Immature natural killer cell (primary cell): ENCODE measurements around the gene MYO7B. TPM values are rescaled to one million over a fixed set of nuclear protein-coding genes. Genes with fewer than 3 reads are reported as not detected.
"Not testable (repeated sequence)": the region's sequence is repeated elsewhere in the genome, so short reads cannot be mapped to it uniquely, and the experiment has no call there.

ENCODE experiments used
- DNase-seq, 3 donors: peaks; one replicate each; pipeline ENCODE4 v3.0.0; 2022; ENCODE audit warnings: mixed read lengths in 1 of 3
- H3K27ac Mint-ChIP-seq, 6 donors: one replicate each; pipeline ENCODE4 v1.8.0; 2020; ENCODE audit warnings: mixed read lengths in 6 of 6, mild to moderate bottlenecking in 5 of 6, inconsistent platforms in 4 of 6, moderate library complexity in 3 of 6
- H3K27me3 Mint-ChIP-seq, 3 donors: one replicate each; pipeline ENCODE4 v1.8.0; 2020 to 2021; ENCODE audit warnings: low read depth in 3 of 3, mild to moderate bottlenecking in 3 of 3, mixed read lengths in 3 of 3, moderate library complexity in 3 of 3, inconsistent platforms in 1 of 3
- H3K36me3 Mint-ChIP-seq, 3 donors: one replicate each; pipeline ENCODE4 v1.8.0; 2020; ENCODE audit warnings: mixed read lengths in 3 of 3, inconsistent platforms in 2 of 3, mild to moderate bottlenecking in 2 of 3
- H3K4me1 Mint-ChIP-seq, 2 donors: one replicate each; pipeline ENCODE4 v1.8.0; 2020; ENCODE audit warnings: inconsistent platforms in 2 of 2, mild to moderate bottlenecking in 2 of 2, mixed read lengths in 2 of 2, moderate library complexity in 1 of 2
- H3K4me3 Mint-ChIP-seq, 5 donors: one replicate each; pipeline ENCODE4 v1.8.0; 2020; ENCODE audit warnings: mild to moderate bottlenecking in 5 of 5, mixed read lengths in 5 of 5, inconsistent platforms in 3 of 5, moderate library complexity in 3 of 5
- H3K9me3 Mint-ChIP-seq, 6 donors: one replicate each; pipeline ENCODE4 v1.8.0; 2020; ENCODE audit warnings: mild to moderate bottlenecking in 6 of 6, mixed read lengths in 6 of 6, inconsistent platforms in 4 of 6, moderate library complexity in 3 of 6
- polyA plus RNA-seq, 3 donors: library from polyadenylated mRNA; unstranded; fragments of 300-500 nt; fragmentation: Illumina TruSeq; gene quantifications; one replicate each; pipeline ENCODE4 v1.2.3, GENCODE V29; 2021

Gene MYO7B
- polyA plus RNA-seq, 3 donors from 2014 or later: 0.37 TPM; not detected in 2

DNA sequence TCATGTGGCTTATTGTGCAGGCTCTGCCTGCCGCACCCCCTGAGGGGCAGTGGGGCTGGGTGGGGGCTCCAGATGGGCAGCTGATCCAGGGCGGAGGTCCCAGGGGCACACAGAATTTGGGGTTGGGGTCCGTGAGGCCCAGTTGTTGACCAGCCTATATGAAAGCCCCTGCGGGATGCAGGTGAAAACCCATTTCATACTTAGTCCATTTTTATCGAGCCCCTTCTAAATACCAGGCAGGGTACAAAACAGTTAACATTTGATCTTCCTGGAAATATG is 30.6 kb downstream of the MYO7B start:
- no peak for DNase-seq
- no peak overlapping the region for H3K27ac Mint-ChIP-seq
- no peaks in the 10 kb centered on the region for H3K4me1 Mint-ChIP-seq
- peaks cover 0 to 3% (median 0%) of the 10 kb centered on the region in 6 donors for H3K9me3 Mint-ChIP-seq
- peaks cover 0 to 6% (median 6%) of the 10 kb centered on the region in 3 donors for H3K27me3 Mint-ChIP-seq
- H3K4me3 Mint-ChIP-seq: no peak overlapping the region
- H3K36me3 Mint-ChIP-seq: no peaks in the 10 kb centered on the region

DNA sequence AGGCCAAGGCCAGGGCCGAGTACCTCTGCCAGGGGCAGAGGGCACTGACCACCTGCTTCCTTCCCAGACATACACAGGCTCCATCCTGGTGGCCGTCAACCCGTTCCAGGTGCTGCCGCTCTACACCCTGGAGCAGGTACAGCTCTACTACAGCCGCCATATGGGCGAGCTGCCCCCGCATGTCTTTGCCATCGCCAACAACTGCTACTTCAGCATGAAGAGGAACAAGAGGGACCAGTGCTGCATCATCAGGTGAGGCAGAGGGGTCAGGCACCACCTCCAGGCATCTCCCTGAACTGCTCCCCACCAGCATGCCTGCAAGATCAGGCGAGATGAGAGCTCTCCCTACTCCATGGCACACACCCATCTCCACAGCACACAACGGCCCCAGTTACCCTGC is 31.1 kb downstream of the MYO7B start:
- H3K4me1 Mint-ChIP-seq: no peaks in the 10 kb centered on the region
- H3K27me3 Mint-ChIP-seq: peaks cover 0 to 6% (median 6%) of the 10 kb centered on the region in 3 donors
- no peak for DNase-seq
- H3K27ac Mint-ChIP-seq: no peak overlapping the region
- no peaks in the 10 kb centered on the region for H3K36me3 Mint-ChIP-seq
- H3K9me3 Mint-ChIP-seq: peaks cover 0 to 3% (median 0%) of the 10 kb centered on the region in 6 donors
- no peak overlapping the region for H3K4me3 Mint-ChIP-seq

DNA sequence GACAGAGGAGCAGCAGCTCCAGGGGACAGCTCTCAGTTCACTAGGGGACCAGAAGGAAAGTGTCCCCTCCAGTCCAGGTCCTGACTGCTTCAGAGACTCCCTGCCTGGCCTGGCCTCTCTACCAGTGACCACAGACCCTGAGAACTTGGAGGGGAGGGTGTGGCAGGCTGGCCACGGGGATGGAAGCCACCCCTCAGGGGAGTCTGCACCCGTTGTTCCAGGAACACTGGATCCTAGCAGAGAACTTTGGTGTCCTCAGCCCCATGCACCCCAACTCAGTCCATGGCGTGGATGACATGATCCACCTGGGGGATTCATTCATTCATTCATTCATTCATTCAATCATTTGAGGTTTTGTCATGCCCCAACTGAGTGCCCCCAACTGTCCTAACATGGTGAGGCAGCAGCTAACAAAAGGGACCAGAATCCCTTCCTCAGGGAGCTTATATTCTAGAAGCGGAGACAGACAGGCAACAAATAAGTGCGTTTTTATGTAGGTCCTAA is 31.9 kb downstream of the MYO7B start:
- Mint-ChIP-seq H3K36me3 (no peaks in the 10 kb centered on the region), H3K9me3 (peaks cover 0 to 3% (median 0%) of the 10 kb centered on the region in 6 donors), H3K4me3 (no peak overlapping the region), H3K27me3 (peaks cover 0 to 9% (median 6%) of the 10 kb centered on the region in 3 donors), H3K27ac (no peak overlapping the region), H3K4me1 (no peaks in the 10 kb centered on the region)
- DNase-seq: no peak

DNA sequence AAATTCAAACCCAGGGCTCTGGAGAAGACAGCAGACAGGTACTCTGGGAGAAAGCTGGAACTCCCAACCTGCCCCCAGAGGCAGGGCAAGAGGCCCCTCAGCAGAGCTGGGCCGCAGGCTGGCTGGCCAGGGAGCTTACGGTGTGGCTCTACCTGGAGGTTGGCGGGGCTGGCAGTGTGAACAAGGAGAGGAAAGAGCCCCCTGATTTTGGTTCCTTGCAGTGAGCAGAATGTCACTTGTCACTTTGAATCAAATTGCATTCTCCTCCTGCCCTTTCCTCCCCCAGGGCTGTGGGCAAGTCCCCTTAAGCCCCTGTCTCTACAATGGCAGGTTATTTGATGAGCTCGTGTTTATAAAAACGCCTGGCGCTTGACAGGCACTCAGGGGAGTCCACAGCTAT is 32.6 kb downstream of the MYO7B start:
- Mint-ChIP-seq H3K4me1 (no peaks in the 10 kb centered on the region), H3K4me3 (no peak overlapping the region), H3K9me3 (no peaks in the 10 kb centered on the region), H3K36me3 (no peaks in the 10 kb centered on the region), H3K27ac (no peak overlapping the region), H3K27me3 (peaks cover 0 to 9% (median 6%) of the 10 kb centered on the region in 3 donors)
- no peak for DNase-seq

DNA sequence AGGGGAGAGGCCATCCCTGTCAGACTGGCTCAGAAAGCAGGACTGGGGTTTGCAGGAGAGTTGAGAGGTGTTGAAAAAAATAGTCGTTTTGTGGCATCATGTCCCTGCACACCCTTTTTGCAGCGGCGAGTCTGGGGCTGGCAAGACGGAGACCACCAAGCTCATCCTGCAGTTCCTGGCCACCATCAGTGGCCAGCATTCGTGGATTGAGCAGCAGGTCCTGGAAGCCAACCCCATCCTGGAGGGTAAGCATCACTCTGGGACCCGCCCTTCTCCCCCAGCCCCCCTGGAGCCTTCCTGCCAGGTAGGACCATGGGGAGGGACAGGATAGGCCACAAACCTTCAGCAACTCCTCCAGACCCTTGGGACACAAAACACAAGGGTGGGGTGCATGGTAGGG is 34.2 kb downstream of the MYO7B start:
- no peak for DNase-seq
- H3K27ac Mint-ChIP-seq: no peak overlapping the region

DNA sequence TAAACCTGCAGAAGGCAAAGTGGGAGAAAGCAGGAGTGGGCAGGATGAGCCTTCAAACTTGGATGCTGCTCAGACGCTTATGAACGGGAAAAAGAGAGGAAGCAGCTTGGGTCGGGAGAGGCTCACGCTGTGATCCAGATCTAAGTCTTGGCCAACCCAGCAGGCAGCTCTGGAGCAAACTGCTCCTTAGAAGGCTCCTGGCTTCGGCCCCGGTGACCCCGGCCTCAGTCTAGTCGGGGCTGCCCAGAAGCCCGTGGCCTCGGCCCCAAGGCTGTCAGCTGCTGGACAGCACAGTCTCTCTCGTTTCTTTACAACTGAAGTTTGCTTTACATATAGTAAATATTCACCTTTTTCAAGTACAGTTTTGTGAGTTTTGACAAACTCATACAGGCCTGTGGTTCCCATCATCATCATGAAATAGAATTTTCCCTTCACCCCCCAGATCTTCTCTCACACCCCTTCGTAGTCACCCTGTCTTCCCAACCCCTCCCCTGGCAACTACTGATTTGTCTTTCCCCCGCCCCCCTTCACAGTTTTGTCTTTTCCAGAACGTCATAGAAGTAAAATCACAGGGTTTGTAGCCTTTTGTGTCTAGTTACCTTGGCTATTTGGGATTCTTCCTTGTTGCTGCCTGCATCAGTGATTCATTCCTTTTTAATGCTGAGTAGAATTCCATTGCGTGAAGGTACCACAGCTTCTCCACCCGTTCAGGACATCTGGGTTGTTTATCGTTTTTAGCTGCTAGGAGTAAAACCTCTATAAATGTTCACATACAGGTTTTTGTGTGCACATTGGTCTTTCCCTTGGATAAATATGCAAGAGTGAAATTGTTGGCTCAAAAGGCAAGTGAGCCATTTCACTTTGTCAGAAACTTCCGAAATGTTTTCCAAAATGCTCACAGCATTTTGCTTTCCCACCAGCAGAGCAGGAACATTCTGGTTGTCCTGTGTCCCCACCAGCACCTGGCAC is 35.1 kb downstream of the MYO7B start:
- DNase-seq: no peak
- Mint-ChIP-seq H3K36me3 (no peaks in the 10 kb centered on the region), H3K9me3 (no peaks in the 10 kb centered on the region), H3K4me1 (peaks cover 4 to 9% of the 10 kb centered on the region in 2 donors), H3K27ac (no peak overlapping the region), H3K27me3 (peaks cover 0 to 4% (median 3%) of the 10 kb centered on the region in 3 donors), H3K4me3 (no peak overlapping the region)

More for the DNA sequence above, 34.2 kb downstream of the MYO7B start:
- Mint-ChIP-seq H3K36me3 (no peaks in the 10 kb centered on the region), H3K27me3 (peaks cover 0 to 4% (median 3%) of the 10 kb centered on the region in 3 donors), H3K4me1 (peaks cover 0 to under 1% of the 10 kb centered on the region in 2 donors), H3K9me3 (no peaks in the 10 kb centered on the region), H3K4me3 (no peak overlapping the region)

DNA sequence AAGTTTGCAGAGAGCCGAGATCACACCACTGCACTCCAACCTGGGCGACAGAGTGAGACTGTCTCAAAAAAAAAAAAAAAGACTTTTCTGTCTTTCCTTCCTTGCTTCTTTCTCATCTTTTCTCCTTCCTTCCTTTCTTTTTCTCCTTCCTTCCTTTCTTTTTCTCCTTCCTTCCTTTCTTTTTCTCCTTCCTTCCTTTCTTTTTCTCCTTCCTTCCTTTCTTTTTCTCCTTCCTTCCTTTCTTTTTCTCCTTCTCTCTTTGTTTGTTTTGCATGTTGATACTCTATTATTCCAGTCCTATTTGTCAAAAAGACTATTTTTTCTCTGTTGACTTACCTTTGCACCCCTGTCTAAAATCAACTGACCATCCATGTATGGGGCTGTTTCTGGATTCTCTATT is 36.9 kb downstream of the MYO7B start:
- not testable (repeated sequence) for H3K27me3 Mint-ChIP-seq, H3K4me3 Mint-ChIP-seq, H3K9me3 Mint-ChIP-seq, H3K4me1 Mint-ChIP-seq, H3K36me3 Mint-ChIP-seq, H3K27ac Mint-ChIP-seq, DNase-seq

DNA sequence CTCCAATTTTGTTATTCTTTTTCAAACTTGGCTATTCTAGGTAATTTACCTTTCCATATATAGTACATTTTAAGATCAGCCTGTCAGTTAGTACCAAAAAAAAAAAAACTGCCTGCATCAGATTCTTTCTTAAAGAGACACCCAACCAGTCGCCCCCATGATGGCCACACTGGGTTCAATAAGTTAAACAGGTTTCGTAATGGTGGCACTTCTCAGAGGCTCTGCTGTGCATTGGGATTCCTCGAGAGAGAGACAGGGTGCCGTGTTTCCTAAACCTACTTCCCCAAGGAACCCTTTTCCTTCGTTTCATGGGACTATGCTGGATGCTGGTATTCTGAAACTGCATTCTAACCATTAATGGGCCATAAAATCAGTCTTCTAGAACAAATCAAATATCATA is 37.4 kb downstream of the MYO7B start:
- Mint-ChIP-seq H3K4me1 (peaks cover 5 to 10% of the 10 kb centered on the region in 2 donors), H3K36me3 (no peaks in the 10 kb centered on the region), H3K4me3 (no peak overlapping the region), H3K27ac (no peak overlapping the region), H3K27me3 (peaks cover 0 to 3% (median 3%) of the 10 kb centered on the region in 3 donors), H3K9me3 (no peaks in the 10 kb centered on the region)
- DNase-seq: no peak

DNA sequence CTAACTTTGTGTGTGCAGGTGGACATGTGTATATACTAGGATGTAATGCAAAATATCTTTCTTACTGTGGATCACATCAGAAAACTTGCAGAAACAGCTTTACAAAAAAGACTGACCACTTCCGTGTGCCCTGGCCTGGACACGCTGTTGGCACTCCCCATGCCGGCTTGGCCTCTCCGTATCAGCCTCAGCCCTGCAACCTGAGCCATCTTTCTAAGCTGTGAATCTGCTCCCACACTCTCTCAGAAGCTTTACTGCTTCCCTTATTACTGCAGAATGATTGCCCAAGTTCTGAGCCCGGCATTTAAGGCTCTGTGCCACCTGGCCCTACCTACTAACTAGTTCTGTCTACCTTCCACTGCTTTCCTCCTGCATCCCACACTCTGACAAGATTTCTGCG is 37.8 kb downstream of the MYO7B start:
- Mint-ChIP-seq H3K27me3 (peaks cover 0 to 3% (median 3%) of the 10 kb centered on the region in 3 donors), H3K9me3 (no peaks in the 10 kb centered on the region), H3K36me3 (no peaks in the 10 kb centered on the region), H3K4me1 (peaks cover 5 to 10% of the 10 kb centered on the region in 2 donors), H3K4me3 (no peak overlapping the region), H3K27ac (no peak overlapping the region)
- no peak for DNase-seq

DNA sequence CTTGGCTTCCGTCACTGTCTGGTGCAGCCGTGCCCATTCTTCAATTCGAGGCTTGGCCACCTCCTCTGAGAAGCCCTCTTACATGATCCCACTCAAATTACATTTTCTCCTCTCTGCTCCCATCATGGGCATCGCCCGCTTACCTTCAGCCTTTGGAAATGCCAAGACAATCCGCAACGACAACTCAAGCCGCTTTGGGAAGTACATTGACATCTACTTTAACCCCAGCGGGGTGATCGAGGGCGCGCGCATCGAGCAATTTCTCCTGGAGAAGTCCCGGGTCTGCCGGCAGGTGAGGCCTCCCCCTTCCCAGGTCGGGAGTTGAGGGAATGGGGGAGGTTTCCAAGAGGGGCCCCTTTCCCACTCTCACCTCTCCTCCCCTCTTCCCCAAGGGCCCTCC is 38.3 kb downstream of the MYO7B start:
- Mint-ChIP-seq H3K9me3 (no peaks in the 10 kb centered on the region), H3K4me1 (peaks cover 5 to 10% of the 10 kb centered on the region in 2 donors), H3K36me3 (no peaks in the 10 kb centered on the region), H3K27me3 (peaks cover 0 to 3% (median 3%) of the 10 kb centered on the region in 3 donors), H3K27ac (no peak overlapping the region), H3K4me3 (no peak overlapping the region)
- no peak for DNase-seq

DNA sequence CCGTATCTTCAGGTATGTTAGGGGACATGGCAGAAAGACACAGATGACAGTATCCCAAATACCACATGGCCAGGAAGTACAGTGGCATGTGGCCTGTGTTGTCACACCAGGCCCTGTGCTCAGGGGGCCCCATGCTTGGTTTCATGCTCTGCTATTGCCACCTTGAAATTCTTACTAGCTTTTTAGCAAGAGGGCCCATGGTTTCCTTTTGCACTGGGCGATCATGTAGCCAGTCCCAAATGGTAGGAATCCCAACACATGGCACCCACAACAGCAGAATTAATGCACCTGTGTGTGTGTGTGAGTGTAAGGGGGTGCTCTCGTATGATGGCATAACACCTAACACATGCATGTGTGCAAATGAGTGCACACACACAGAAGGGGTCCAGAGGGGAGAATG is 39.2 kb downstream of the MYO7B start:
- peaks cover 5 to 10% of the 10 kb centered on the region in 2 donors for H3K4me1 Mint-ChIP-seq
- no peaks in the 10 kb centered on the region for H3K36me3 Mint-ChIP-seq
- peaks cover 0 to 3% (median 0%) of the 10 kb centered on the region in 3 donors for H3K27me3 Mint-ChIP-seq
- no peak overlapping the region for H3K4me3 Mint-ChIP-seq
- DNase-seq: no peak
- no peak overlapping the region for H3K27ac Mint-ChIP-seq
- H3K9me3 Mint-ChIP-seq: no peaks in the 10 kb centered on the region

DNA sequence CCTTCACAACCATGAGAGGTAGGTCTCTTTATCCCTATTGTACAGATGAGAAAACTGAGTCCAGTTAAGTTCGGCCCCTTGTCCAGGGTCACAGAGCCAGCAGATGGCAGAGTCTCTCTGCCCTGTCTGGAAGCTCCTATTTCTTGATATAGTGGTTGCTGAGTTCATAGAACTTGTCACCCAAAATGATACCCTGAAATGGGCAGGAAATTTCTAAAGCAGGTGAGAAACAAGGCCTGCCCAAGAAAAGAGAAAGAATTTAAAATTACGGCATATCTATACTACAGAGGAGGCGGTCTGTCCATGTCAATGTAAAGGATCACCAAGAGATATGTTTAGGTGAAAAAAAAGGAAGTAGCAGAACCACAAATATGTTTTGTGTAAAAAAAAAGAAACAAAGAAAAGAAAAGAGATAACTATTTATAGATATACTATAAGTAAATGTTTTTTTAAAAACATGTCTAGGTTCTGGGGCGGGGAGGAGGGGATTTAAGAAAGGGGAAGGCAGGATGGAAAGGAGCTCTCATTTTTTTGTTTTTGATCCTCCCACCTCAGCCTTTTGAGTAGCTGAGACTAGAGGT is 39.8 kb downstream of the MYO7B start:
- Mint-ChIP-seq H3K27ac (no peak overlapping the region), H3K4me1 (peaks cover 5 to 10% of the 10 kb centered on the region in 2 donors), H3K4me3 (no peak overlapping the region), H3K27me3 (peaks cover 0 to 3% (median 0%) of the 10 kb centered on the region in 3 donors), H3K36me3 (no peaks in the 10 kb centered on the region), H3K9me3 (no peaks in the 10 kb centered on the region)
- no peak for DNase-seq

DNA sequence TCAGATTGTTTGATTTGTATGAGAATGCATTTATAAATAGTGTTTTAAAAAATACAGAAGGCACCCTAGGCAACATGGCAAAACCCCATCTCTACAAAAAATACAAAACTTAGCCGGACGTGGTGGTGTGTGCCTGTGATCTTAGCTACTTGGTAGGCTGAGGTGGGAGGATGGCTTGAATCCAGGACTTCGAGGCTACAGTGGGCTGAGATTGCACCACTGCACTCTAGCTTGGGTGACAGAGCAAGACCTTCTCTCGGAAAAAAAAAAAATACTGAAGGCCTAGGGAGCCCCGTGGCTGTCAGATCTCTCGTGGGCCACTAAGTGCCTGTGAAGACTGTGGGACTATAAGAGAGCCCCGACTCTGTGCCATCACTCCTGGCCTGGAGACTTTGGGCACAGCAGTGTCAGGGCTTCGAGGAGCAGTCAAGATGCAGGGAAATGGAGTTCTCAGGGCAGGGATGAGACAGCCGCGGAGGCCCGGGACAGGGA is 40.5 kb downstream of the MYO7B start:
- Mint-ChIP-seq H3K27me3 (peaks cover 0 to 3% (median 0%) of the 10 kb centered on the region in 3 donors), H3K4me3 (no peak overlapping the region), H3K9me3 (no peaks in the 10 kb centered on the region), H3K36me3 (no peaks in the 10 kb centered on the region), H3K4me1 (peaks cover 5 to 10% of the 10 kb centered on the region in 2 donors), H3K27ac (no peak overlapping the region)
- no peak for DNase-seq
